GM19193 (cell line): ENCODE data around the gene GALT.
A peak's percentile ranks its signal among the peaks of the same experiment; 100 is the strongest.

Experiments
- POLR2A ChIP-seq: IDR thresholded peaks from 4 replicates; pipeline ENCODE4 v1.6.1; 2011; ENCODE audit not compliant: insufficient read depth, insufficient read length; ENCODE audit errors: extremely low read depth

Gene GALT

GRCh38 chr9:34646211-34647083 lies at the start of gene GALT:
GALT (plus strand) TSS chr9:34646675; CDS start chr9:34646705, 30 bp downstream.
- TF ChIP-seq POLR2A, result peak; percentile 73

GRCh38 chr9:34599546-34599945 lies 46.9 kb upstream of the GALT start:
- no peak for TF ChIP-seq POLR2A

GRCh38 chr9:34600908-34601307 lies 45.6 kb upstream of the GALT start:
- TF ChIP-seq POLR2A, result no peak

- no peak for TF ChIP-seq POLR2A
Measured at GRCh38 chr9:34601937-34602573, 44.4 kb upstream of the GALT start.

GRCh38 chr9:34603610-34604231 lies 42.8 kb upstream of the GALT start:
- no peak for TF ChIP-seq POLR2A

GRCh38 chr9:34606190-34606589 lies 40.3 kb upstream of the GALT start:
- no peak for TF ChIP-seq POLR2A

- TF ChIP-seq POLR2A, result no peak
Measured at GRCh38 chr9:34606905-34607304, 39.6 kb upstream of the GALT start.

- no peak for TF ChIP-seq POLR2A
Measured at GRCh38 chr9:34607331-34607730, 39.1 kb upstream of the GALT start.

GRCh38 chr9:34610434-34611206 lies 35.9 kb upstream of the GALT start:
- no peak for TF ChIP-seq POLR2A

- TF ChIP-seq POLR2A, result no peak
Measured at GRCh38 chr9:34611251-34611810, 35.1 kb upstream of the GALT start.

- peak; percentile 91 for TF ChIP-seq POLR2A
Measured at GRCh38 chr9:34611811-34612787, 34.4 kb upstream of the GALT start, which contains the start of gene RPP25L. RPP25L (minus strand) TSS chr9:34612097; CDS start chr9:34611296, 801 bp downstream.

GRCh38 chr9:34612788-34613390 lies 33.6 kb upstream of the GALT start:
- TF ChIP-seq POLR2A, result no peak

- TF ChIP-seq POLR2A, result no peak
Measured at GRCh38 chr9:34615132-34615531, 31.3 kb upstream of the GALT start.
